K562 (cell line): ENCODE data around the gene ANKS1B.

ENCODE experiments used
- EP300 ChIP-seq: IDR thresholded peaks from 2 replicates; pipeline ENCODE4 v1.6.1; 2012; ENCODE audit warnings: low read length, improper control_type of control experiment
- HDAC6 ChIP-seq: IDR thresholded peaks from 2 replicates; pipeline ENCODE4 v1.6.1; 2012; ENCODE audit warnings: low read depth, mild to moderate bottlenecking, control low read depth, inconsistent platforms, low read length, moderate library complexity
- POLR2AphosphoS2 ChIP-seq: IDR thresholded peaks from 2 replicates; pipeline ENCODE4 v1.6.1; 2012; ENCODE audit warnings: low read length, improper control_type of control experiment
- ZBTB1 ChIP-seq: sonication (generic); formaldehyde crosslinking; IDR thresholded peaks from 2 replicates; pipeline ENCODE4 v1.8.1; 2023; ENCODE audit warnings: missing genetic modification reagents, low read depth, mild to moderate bottlenecking, borderline replicate concordance
- ZNF274 ChIP-seq: IDR thresholded peaks from 2 replicates; pipeline ENCODE4 v1.6.1; 2011; ENCODE audit warnings: low read depth, mild to moderate bottlenecking, low read length, moderate library complexity, borderline replicate concordance
- TF ChIP-seq, protein P1 (sequence below), 2 experiments: IDR thresholded peaks; 2 replicates each; pipeline ENCODE4 v1.6.1; 2012; ENCODE audit warnings: improper control_type of control experiment in 2 of 2, low read depth in 2 of 2, low read length in 2 of 2, borderline replicate concordance in 1 of 2
- TF ChIP-seq, protein P2 (sequence below), 3 experiments: fragments of 200-800 bp in 1 of 3; fragments of 250-450 bp in 1 of 3; fragments of 450-650 bp in 1 of 3; sonication (Bioruptor Pico) in 1 of 3; sonication (Bioruptor generic) in 1 of 3; formaldehyde crosslinking in 1 of 3; IDR thresholded peaks; 2 replicates each; pipeline versions ENCODE4 v1.6.1 to v1.8.0; 2016 to 2022; ENCODE audit warnings: mild to moderate bottlenecking in 2 of 3, missing genetic modification characterization in 2 of 3, missing compliant biosample characterization in 1 of 3, moderate library complexity in 1 of 3
- TF ChIP-seq, protein P3 (sequence below): fragments of 450-650 bp; IDR thresholded peaks from 2 replicates; pipeline ENCODE4 v1.6.1; 2016; ENCODE audit warnings: borderline replicate concordance
- TF ChIP-seq, protein P4 (sequence below), 3 experiments: IDR thresholded peaks in 2 of 3; conservative IDR thresholded peaks in 1 of 3; 2 replicates each; pipeline ENCODE4 v1.5.1; 2011 to 2012; ENCODE audit warnings: low read length in 3 of 3, mild to moderate bottlenecking in 3 of 3, control low read depth in 2 of 3, improper control_type of control experiment in 1 of 3, inconsistent platforms in 1 of 3, low read depth in 1 of 3, mixed read lengths in 1 of 3, moderate library complexity in 1 of 3; ENCODE audit not compliant: insufficient read depth in 2 of 3
- TF ChIP-seq, protein P5 (sequence below): sonication (generic); formaldehyde crosslinking; IDR thresholded peaks from 2 replicates; pipeline ENCODE4 v1.8.1; 2023; ENCODE audit warnings: mild to moderate bottlenecking, missing genetic modification reagents
- TF ChIP-seq, protein P6 (sequence below): sonication (generic); formaldehyde crosslinking; IDR thresholded peaks from 2 replicates; pipeline ENCODE4 v1.9.0; 2022; ENCODE audit warnings: mild to moderate bottlenecking, missing genetic modification reagents

DNA sequence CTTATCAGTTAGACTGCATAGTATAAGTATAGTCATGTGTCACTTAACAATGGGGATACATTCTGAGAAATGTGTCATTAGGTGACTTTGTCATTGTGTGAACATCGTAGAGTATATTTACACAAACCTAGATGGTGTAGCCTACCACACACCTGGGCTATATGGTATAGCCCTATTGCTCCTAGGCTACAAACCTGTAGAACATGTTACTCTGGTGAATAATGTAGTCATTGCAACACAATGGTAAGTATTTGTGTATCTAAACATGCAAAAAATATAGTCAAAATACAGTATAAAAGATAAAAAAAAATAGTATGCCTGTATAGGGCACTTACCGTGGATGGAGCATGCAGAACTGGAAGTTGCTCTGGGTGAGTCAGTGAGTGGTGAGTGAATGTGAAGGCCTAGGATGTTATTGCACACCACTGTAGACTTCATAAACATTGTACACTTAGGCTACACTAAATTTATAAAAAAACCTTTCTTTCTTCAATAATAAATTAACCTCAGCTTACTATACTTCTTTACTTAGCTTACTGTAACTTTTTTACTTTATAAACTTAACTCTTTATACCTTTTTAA is 40.3 kb upstream of the ANKS1B start:
- TF ChIP-seq EP300 (no peak), ZNF274 (no peak), ZBTB1 (CRISPR knock-in tag) (no peak), HDAC6 (no peak), POLR2AphosphoS2 (no peak)
- TF ChIP-seq, protein P1, sequence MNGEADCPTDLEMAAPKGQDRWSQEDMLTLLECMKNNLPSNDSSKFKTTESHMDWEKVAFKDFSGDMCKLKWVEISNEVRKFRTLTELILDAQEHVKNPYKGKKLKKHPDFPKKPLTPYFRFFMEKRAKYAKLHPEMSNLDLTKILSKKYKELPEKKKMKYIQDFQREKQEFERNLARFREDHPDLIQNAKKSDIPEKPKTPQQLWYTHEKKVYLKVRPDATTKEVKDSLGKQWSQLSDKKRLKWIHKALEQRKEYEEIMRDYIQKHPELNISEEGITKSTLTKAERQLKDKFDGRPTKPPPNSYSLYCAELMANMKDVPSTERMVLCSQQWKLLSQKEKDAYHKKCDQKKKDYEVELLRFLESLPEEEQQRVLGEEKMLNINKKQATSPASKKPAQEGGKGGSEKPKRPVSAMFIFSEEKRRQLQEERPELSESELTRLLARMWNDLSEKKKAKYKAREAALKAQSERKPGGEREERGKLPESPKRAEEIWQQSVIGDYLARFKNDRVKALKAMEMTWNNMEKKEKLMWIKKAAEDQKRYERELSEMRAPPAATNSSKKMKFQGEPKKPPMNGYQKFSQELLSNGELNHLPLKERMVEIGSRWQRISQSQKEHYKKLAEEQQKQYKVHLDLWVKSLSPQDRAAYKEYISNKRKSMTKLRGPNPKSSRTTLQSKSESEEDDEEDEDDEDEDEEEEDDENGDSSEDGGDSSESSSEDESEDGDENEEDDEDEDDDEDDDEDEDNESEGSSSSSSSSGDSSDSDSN (IDR thresholded peaks at IDR 0.05; ENCODE audit: borderline replicate concordance in 1 of 2, low read depth in 2 of 2, low read length in 2 of 2), result no peak
- TF ChIP-seq, protein P2, sequence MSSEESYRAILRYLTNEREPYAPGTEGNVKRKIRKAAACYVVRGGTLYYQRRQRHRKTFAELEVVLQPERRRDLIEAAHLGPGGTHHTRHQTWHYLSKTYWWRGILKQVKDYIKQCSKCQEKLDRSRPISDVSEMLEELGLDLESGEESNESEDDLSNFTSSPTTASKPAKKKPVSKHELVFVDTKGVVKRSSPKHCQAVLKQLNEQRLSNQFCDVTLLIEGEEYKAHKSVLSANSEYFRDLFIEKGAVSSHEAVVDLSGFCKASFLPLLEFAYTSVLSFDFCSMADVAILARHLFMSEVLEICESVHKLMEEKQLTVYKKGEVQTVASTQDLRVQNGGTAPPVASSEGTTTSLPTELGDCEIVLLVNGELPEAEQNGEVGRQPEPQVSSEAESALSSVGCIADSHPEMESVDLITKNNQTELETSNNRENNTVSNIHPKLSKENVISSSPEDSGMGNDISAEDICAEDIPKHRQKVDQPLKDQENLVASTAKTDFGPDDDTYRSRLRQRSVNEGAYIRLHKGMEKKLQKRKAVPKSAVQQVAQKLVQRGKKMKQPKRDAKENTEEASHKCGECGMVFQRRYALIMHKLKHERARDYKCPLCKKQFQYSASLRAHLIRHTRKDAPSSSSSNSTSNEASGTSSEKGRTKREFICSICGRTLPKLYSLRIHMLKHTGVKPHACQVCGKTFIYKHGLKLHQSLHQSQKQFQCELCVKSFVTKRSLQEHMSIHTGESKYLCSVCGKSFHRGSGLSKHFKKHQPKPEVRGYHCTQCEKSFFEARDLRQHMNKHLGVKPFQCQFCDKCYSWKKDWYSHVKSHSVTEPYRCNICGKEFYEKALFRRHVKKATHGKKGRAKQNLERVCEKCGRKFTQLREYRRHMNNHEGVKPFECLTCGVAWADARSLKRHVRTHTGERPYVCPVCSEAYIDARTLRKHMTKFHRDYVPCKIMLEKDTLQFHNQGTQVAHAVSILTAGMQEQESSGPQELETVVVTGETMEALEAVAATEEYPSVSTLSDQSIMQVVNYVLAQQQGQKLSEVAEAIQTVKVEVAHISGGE (CRISPR knock-in tag; IDR thresholded peaks at IDR 0.05), result no peak
- TF ChIP-seq, protein P3, sequence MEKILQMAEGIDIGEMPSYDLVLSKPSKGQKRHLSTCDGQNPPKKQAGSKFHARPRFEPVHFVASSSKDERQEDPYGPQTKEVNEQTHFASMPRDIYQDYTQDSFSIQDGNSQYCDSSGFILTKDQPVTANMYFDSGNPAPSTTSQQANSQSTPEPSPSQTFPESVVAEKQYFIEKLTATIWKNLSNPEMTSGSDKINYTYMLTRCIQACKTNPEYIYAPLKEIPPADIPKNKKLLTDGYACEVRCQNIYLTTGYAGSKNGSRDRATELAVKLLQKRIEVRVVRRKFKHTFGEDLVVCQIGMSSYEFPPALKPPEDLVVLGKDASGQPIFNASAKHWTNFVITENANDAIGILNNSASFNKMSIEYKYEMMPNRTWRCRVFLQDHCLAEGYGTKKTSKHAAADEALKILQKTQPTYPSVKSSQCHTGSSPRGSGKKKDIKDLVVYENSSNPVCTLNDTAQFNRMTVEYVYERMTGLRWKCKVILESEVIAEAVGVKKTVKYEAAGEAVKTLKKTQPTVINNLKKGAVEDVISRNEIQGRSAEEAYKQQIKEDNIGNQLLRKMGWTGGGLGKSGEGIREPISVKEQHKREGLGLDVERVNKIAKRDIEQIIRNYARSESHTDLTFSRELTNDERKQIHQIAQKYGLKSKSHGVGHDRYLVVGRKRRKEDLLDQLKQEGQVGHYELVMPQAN, result no peak
- TF ChIP-seq, protein P4, sequence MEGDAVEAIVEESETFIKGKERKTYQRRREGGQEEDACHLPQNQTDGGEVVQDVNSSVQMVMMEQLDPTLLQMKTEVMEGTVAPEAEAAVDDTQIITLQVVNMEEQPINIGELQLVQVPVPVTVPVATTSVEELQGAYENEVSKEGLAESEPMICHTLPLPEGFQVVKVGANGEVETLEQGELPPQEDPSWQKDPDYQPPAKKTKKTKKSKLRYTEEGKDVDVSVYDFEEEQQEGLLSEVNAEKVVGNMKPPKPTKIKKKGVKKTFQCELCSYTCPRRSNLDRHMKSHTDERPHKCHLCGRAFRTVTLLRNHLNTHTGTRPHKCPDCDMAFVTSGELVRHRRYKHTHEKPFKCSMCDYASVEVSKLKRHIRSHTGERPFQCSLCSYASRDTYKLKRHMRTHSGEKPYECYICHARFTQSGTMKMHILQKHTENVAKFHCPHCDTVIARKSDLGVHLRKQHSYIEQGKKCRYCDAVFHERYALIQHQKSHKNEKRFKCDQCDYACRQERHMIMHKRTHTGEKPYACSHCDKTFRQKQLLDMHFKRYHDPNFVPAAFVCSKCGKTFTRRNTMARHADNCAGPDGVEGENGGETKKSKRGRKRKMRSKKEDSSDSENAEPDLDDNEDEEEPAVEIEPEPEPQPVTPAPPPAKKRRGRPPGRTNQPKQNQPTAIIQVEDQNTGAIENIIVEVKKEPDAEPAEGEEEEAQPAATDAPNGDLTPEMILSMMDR (IDR thresholded peaks at IDR 0.05 in 2 of 3, conservative IDR thresholded peaks at IDR 0.05 in 1 of 3; ENCODE audit: insufficient read depth in 2 of 3, low read depth in 1 of 3, low read length in 3 of 3), result no peak
- TF ChIP-seq, protein P5, sequence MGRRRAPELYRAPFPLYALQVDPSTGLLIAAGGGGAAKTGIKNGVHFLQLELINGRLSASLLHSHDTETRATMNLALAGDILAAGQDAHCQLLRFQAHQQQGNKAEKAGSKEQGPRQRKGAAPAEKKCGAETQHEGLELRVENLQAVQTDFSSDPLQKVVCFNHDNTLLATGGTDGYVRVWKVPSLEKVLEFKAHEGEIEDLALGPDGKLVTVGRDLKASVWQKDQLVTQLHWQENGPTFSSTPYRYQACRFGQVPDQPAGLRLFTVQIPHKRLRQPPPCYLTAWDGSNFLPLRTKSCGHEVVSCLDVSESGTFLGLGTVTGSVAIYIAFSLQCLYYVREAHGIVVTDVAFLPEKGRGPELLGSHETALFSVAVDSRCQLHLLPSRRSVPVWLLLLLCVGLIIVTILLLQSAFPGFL (CRISPR knock-in tag), result no peak
- TF ChIP-seq, protein P6, sequence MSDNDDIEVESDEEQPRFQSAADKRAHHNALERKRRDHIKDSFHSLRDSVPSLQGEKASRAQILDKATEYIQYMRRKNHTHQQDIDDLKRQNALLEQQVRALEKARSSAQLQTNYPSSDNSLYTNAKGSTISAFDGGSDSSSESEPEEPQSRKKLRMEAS (CRISPR knock-in tag), result no peak
